K562 (cell line): ENCODE data around the gene CPPED1. TPM values are rescaled to one million over a fixed set of nuclear protein-coding genes. Genes with fewer than 3 reads are reported as not detected.

Experiments used
- ATAC-seq: fragments of 200-7000 bp; cut with Tn5 transposase; 3 replicates; pipeline ENCODE4 v1.9.1; 2020; ENCODE audit warnings: moderate library complexity
- BruUV-seq: library from RNA; stranded (reverse); fragments of 400-500 nt; replicated peaks from 2 replicates; lab custom pipeline; 2021; lab: Mats Ljungman, UMichigan
- CTCF ChIA-PET: fragments of 300-600 bp; formaldehyde crosslinking; extraction: SDS; loops from one replicate; lab custom pipeline; 2021; ENCODE audit warnings: low intra/inter-chr PET ratio; lab: Yijun Ruan, JAX
- POLR2A ChIA-PET: fragments of 300-600, 350-650 bp; sonication (Branson Sonifier 250); formaldehyde crosslinking; extraction: SDS; loops from one replicate; lab custom pipeline; 2021; ENCODE audit warnings: antibody characterized with exemption, inconsistent platforms; lab: Yijun Ruan, JAX
- DNase-seq, 4 experiments: peaks; one replicate each; pipeline versions ENCODE4 v3.0.0 to v3.0.0-alpha.2; 2011 to 2018; ENCODE audit warnings: low spot score in 3 of 4, mixed read lengths in 3 of 4; ENCODE audit errors: extremely low read depth in 1 of 4
- FAIRE-seq: peaks from 2 replicates; lab custom pipeline; 2011; peaks lifted over from hg19 to GRCh38; lab: Jason Lieb, UNC
- H2AFZ ChIP-seq: 2 replicates; pipeline ENCODE4 v1.6.0; 2011; ENCODE audit warnings: low read depth, low read length, control low read depth, inconsistent platforms
- H3K27ac ChIP-seq: fragments of 200-600 bp; 3 replicates; pipeline ENCODE4 v1.8.0; 2011; ENCODE audit warnings: low read depth, mild to moderate bottlenecking, control low read depth, inconsistent platforms, low read length, moderate library complexity, mixed read lengths; ENCODE audit errors: extremely low read depth
- H3K27me3 ChIP-seq, 2 experiments: fragments of 300-600 bp in 1 of 2; 2 replicates in 1 of 2; 3 replicates in 1 of 2; pipeline versions ENCODE4 v1.6.0 to v1.8.0; 2011; ENCODE audit warnings: inconsistent platforms in 2 of 2, low read length in 2 of 2, mild to moderate bottlenecking in 1 of 2, mixed read lengths in 1 of 2, moderate library complexity in 1 of 2; ENCODE audit not compliant: control insufficient read depth in 2 of 2, insufficient read depth in 2 of 2
- H3K36me3 ChIP-seq: fragments of 300-600 bp; 3 replicates; pipeline ENCODE4 v1.8.0; 2011; ENCODE audit warnings: mild to moderate bottlenecking, low read length, inconsistent platforms; ENCODE audit not compliant: control insufficient read depth, insufficient read depth
- H3K4me1 ChIP-seq, 2 experiments: fragments of 200-600 bp in 1 of 2; replicated peaks in 1 of 2; 2 replicates in 1 of 2; 3 replicates in 1 of 2; pipeline versions ENCODE4 v1.5.1 to v1.8.0; 2011; ENCODE audit warnings: inconsistent platforms in 2 of 2, low read length in 2 of 2, mild to moderate bottlenecking in 1 of 2, mixed read lengths in 1 of 2, moderate library complexity in 1 of 2; ENCODE audit not compliant: control insufficient read depth in 2 of 2, insufficient read depth in 2 of 2
- H3K4me2 ChIP-seq: 2 replicates; pipeline ENCODE4 v1.6.1; 2011; ENCODE audit warnings: low read length, control low read depth, inconsistent platforms, mixed read lengths; ENCODE audit not compliant: insufficient read depth
- H3K4me3 ChIP-seq: fragments of 200-600 bp; sonication (generic), shearing (Covaris generic); 2 replicates; pipeline ENCODE4 v1.5.1; 2016; ENCODE audit warnings: control low read depth, inconsistent platforms
- H3K79me2 ChIP-seq: fragments of 200-600 bp; 3 replicates; pipeline ENCODE4 v1.8.0; 2011; ENCODE audit warnings: low read length, inconsistent platforms; ENCODE audit not compliant: control insufficient read depth, insufficient read depth
- H3K9ac ChIP-seq, 2 experiments: 2 replicates each; pipeline versions ENCODE4 v1.6.0 to v1.6.1; 2011; ENCODE audit warnings: low read depth in 2 of 2, low read length in 2 of 2, control low read depth in 1 of 2, inconsistent platforms in 1 of 2, mild to moderate bottlenecking in 1 of 2, mixed read lengths in 1 of 2; ENCODE audit not compliant: insufficient read depth in 1 of 2
- H3K9me1 ChIP-seq: one replicate; pipeline ENCODE4 v1.6.0; 2011; ENCODE audit warnings: inconsistent platforms, mild to moderate bottlenecking, low read length, moderate library complexity; ENCODE audit not compliant: control insufficient read depth, insufficient read depth
- H3K9me3 ChIP-seq: replicated peaks from 2 replicates; pipeline ENCODE4 v1.5.1; 2011; ENCODE audit warnings: low read depth, low read length, inconsistent platforms; ENCODE audit not compliant: control insufficient read depth, insufficient read depth
- H4K20me1 ChIP-seq: replicated peaks from 2 replicates; pipeline ENCODE4 v1.6.1; 2011; ENCODE audit warnings: low read length, inconsistent platforms, mixed read lengths; ENCODE audit not compliant: control insufficient read depth, insufficient read depth
- ADNP ChIP-seq: fragments of 200-800 bp; sonication (Bioruptor generic); IDR thresholded peaks from 2 replicates; pipeline ENCODE4 v1.6.1; 2016; ENCODE audit warnings: missing genetic modification characterization, missing compliant biosample characterization
- CBX8 ChIP-seq: fragments of 200-600 bp; sonication (generic); IDR thresholded peaks from 2 replicates; pipeline ENCODE4 v1.6.1; 2012; ENCODE audit warnings: borderline replicate concordance, mixed run types, low read depth, mild to moderate bottlenecking, moderate library complexity, mixed read lengths, low read length, control low read depth, inconsistent platforms; ENCODE audit not compliant: poor library complexity, severe bottlenecking; ENCODE audit errors: extremely low read depth
- CEBPB ChIP-seq: fragments of 450-650 bp; IDR thresholded peaks from 2 replicates; pipeline ENCODE4 v1.6.1; 2016; ENCODE audit warnings: missing genetic modification characterization, missing compliant biosample characterization
- CHD4 ChIP-seq: fragments of 200-600 bp; sonication (generic); IDR thresholded peaks from 3 replicates; pipeline ENCODE4 v1.6.1; 2012; ENCODE audit warnings: low read depth, mild to moderate bottlenecking, mixed read lengths, low read length, inconsistent platforms; ENCODE audit not compliant: insufficient read depth, insufficient replicate concordance, poor library complexity, severe bottlenecking
- HNRNPK ChIP-seq: fragments of 200-400 bp; formaldehyde crosslinking; IDR thresholded peaks from one replicate; pipeline ENCODE4 v1.6.1; 2018; ENCODE audit warnings: mild to moderate bottlenecking, low read depth, low read length; ENCODE audit not compliant: poor library complexity, severe bottlenecking
- JUND ChIP-seq, 2 experiments: IDR thresholded peaks; 2 replicates in 1 of 2; 3 replicates in 1 of 2; pipeline ENCODE4 v1.6.1; 2011; ENCODE audit warnings: borderline replicate concordance in 2 of 2, low read depth in 2 of 2, low read length in 2 of 2, improper control_type of control experiment in 1 of 2, missing biosample characterization in 1 of 2, missing genetic modification characterization in 1 of 2, missing genetic modification reagents in 1 of 2
- MAFG ChIP-seq: fragments of 450-650 bp; conservative IDR thresholded peaks from 2 replicates; pipeline ENCODE4 v1.6.1; 2016; ENCODE audit warnings: missing genetic modification characterization, missing compliant biosample characterization
- MBD2 ChIP-seq: sonication (generic); IDR thresholded peaks from 2 replicates; pipeline ENCODE4 v1.6.1; 2016; ENCODE audit warnings: low read depth, borderline replicate concordance
- MED1 ChIP-seq: sonication (generic); formaldehyde crosslinking; IDR thresholded peaks from 2 replicates; pipeline ENCODE4 v1.8.1; 2023; ENCODE audit warnings: missing genetic modification reagents, borderline replicate concordance
- NFIX ChIP-seq: fragments of 250-450 bp; sonication (Bioruptor Pico); IDR thresholded peaks from 2 replicates; pipeline ENCODE4 v1.4.0; 2020; ENCODE audit warnings: low read depth, mild to moderate bottlenecking, moderate library complexity
- SMAD3 ChIP-seq: fragments of 450-650 bp; formaldehyde crosslinking; conservative IDR thresholded peaks from 2 replicates; pipeline ENCODE4 v1.4.0; 2020; ENCODE audit warnings: mild to moderate bottlenecking
- TCF3 ChIP-seq: sonication (generic); formaldehyde crosslinking; IDR thresholded peaks from 2 replicates; pipeline ENCODE4 v1.4.0; 2020; ENCODE audit warnings: mild to moderate bottlenecking, missing genetic modification reagents
- ZBTB8A ChIP-seq: fragments of 450-650 bp; IDR thresholded peaks from 2 replicates; pipeline ENCODE4 v1.6.1; 2018; ENCODE audit warnings: mild to moderate bottlenecking, moderate library complexity; ENCODE audit not compliant: partially characterized antibody
- ZC3H11A ChIP-seq: IDR thresholded peaks from 2 replicates; pipeline ENCODE4 v1.6.1; 2012; ENCODE audit warnings: low read depth, low read length, improper control_type of control experiment
- ZNF586 ChIP-seq: fragments of 450-650 bp; formaldehyde crosslinking; conservative IDR thresholded peaks from 2 replicates; pipeline ENCODE4 v1.4.0; 2020; ENCODE audit warnings: mild to moderate bottlenecking, moderate library complexity
- ZNF695 ChIP-seq: fragments of 450-650 bp; formaldehyde crosslinking; IDR thresholded peaks from 2 replicates; pipeline ENCODE4 v1.4.0; 2020; ENCODE audit warnings: mild to moderate bottlenecking, moderate library complexity
- WGBS: fragments of 100-300 bp; shearing (Covaris generic); methylation state at CpG from one replicate; pipeline ENCODE4 v1.1.6; 2016; ENCODE audit warnings: low coverage, mixed read lengths; ENCODE audit not compliant: insufficient coverage; ENCODE audit errors: missing lambda C conversion rate; 5-methylcytosine and 5-hydroxymethylcytosine counted together
- in situ Hi-C: fragments of 300-500 bp; cut with MboI; formaldehyde crosslinking; loops from 4 replicates; pipeline ENCODE4 v1.15.0; 2018; ENCODE audit warnings: inconsistent platforms, mixed read lengths
- intact Hi-C: fragments of 100-400 bp; cut with micrococcal nuclease; formaldehyde crosslinking; loops from 2 replicates; pipeline ENCODE4 v1.14.2; 2022
- polyA plus RNA-seq, 8 experiments: library from polyadenylated mRNA; depleted of rRNA in 4 of 8; stranded (reverse) in 5 of 8; unstranded in 3 of 8; fragments of >200 nt; fragmentation: Nextera tagmentation in 2 of 8; fragmentation: Illumina TruSeq in 1 of 8; extraction: Ambion mirVana in 2 of 8; extraction: Trizol in 1 of 8; gene quantifications; 2 replicates each; pipeline versions ENCODE4 v1.2.1 to v1.2.3, GENCODE V29; 2011 to 2014; ENCODE audit warnings: inconsistent platforms in 1 of 8, missing spikeins in 1 of 8
- total RNA-seq, 7 experiments: library from RNA; depleted of rRNA in 6 of 7; stranded (reverse); fragments of >200 nt in 6 of 7; fragmentation: Illumina TruSeq in 2 of 7; extraction: Trizol in 2 of 7; gene quantifications; 2 replicates each; pipeline versions ENCODE4 v1.2.1 to v1.2.3, GENCODE V29; 2011 to 2021; ENCODE audit warnings: low replicate concordance in 1 of 7

CPPED1 gene
- total and polyA plus RNA-seq, 9 of the 15 experiments (the other 6 are each of a cell fraction or from before 2014, with no cell fraction given): 7.5 to 25.7 (median 16.9) TPM

GRCh38 chr16:12773221-12773620 is 30.5 kb downstream of the CPPED1 start:
- WGBS: 31% methylated on average over 8 of the region's 8 CpGs
- no TSS peak for BruUV-seq
- intact Hi-C loops: no loop called here
- TF ChIP-seq ZNF586 (CRISPR knock-in tag) (no peak), ADNP (peak; percentile 48), MBD2 (no peak), TCF3 (peak; percentile 59)
- Histone ChIP-seq H3K4me3 (no peak overlapping the region), H4K20me1 (no peaks in the 10 kb centered on the region), H3K4me1 (peaks cover 0 to 12% of the 10 kb centered on the region in 2 experiments; a peak in 4 of 5 replicates), H3K36me3 (peaks cover 12% of the 10 kb centered on the region; the same call in 2 of the 3 replicates), H3K27ac (no peak overlapping the region), H2AFZ (no peak overlapping the region), H3K9ac (no peak overlapping the region), H3K79me2 (no peaks in the 10 kb centered on the region), H3K27me3 (no peaks in the 10 kb centered on the region), H3K4me2 (no peak overlapping the region), H3K9me3 (no peaks in the 10 kb centered on the region), H3K9me1 (no peaks in the 10 kb centered on the region)
- DNase-seq (peak in 1 of 4 experiments; percentile 30), FAIRE-seq (peak; percentile 70), ATAC-seq (no peak)
- POLR2A ChIA-PET: interaction anchor here (1.1 kb wide), 1 partner anchor 8 kb away, joined by 3 read pairs; no protein-coding TSS in a partner anchor
- in situ Hi-C loops: no loop called here
- CTCF ChIA-PET: no interaction called here

- BruUV-seq: no TSS peak
- ATAC-seq: no peak
These were observed 32.3 kb downstream of the CPPED1 start for GRCh38 chr16:12771341-12771798.

More at GRCh38 chr16:12771341-12771798, 32.3 kb downstream of the CPPED1 start:
- Histone ChIP-seq H3K36me3 (peaks cover 7% of the 10 kb centered on the region; the same call in 2 of the 3 replicates), H3K79me2 (no peaks in the 10 kb centered on the region), H2AFZ (no peak overlapping the region), H3K4me1 (peaks cover 8 to 26% of the 10 kb centered on the region in 2 experiments; a peak in 4 of 5 replicates), H3K9me3 (no peaks in the 10 kb centered on the region)
- no peak for FAIRE-seq
- intact Hi-C loops: no loop called here
- no peak for TF ChIP-seq CEBPB (tag)
- no peak for TF ChIP-seq CBX8
- TF ChIP-seq ZNF695 (CRISPR knock-in tag): no peak
- no peak for TF ChIP-seq MED1 (CRISPR knock-in tag)
- no peak for TF ChIP-seq SMAD3 (CRISPR knock-in tag)
- no peak for TF ChIP-seq NFIX (CRISPR knock-in tag)
- no peak for TF ChIP-seq ZBTB8A
- no peak for TF ChIP-seq ZC3H11A
- no peak for TF ChIP-seq CHD4
- TF ChIP-seq JUND (IDR thresholded peaks at IDR 0.05; ENCODE audit: borderline replicate concordance, low read depth, low read length): no peak
- TF ChIP-seq JUND (tag; IDR thresholded peaks at IDR 0.05; ENCODE audit: borderline replicate concordance, low read depth, low read length): no peak
- TF ChIP-seq HNRNPK: no peak
- no peak for TF ChIP-seq MAFG (tag)
- TF ChIP-seq, all 486 proteins: peak for 0
- 59% methylated on average over 5 of the region's 5 CpGs for WGBS
- Histone ChIP-seq H3K27ac (no peak overlapping the region), H3K9me1 (no peaks in the 10 kb centered on the region), H3K9ac (no peak overlapping the region), H3K4me3 (no peak overlapping the region), H4K20me1 (no peaks in the 10 kb centered on the region), H3K27me3 (no peaks in the 10 kb centered on the region), H3K4me2 (no peak overlapping the region)
- CTCF ChIA-PET: no interaction called here
- in situ Hi-C loops: no loop called here
- no peak for DNase-seq
- POLR2A ChIA-PET: no interaction called here
